ENCODE measurements around the gene CDC42BPG.
"Not testable (repeated sequence)": the region's sequence is repeated elsewhere in the genome, so short reads cannot be mapped to it uniquely, and the experiment has no call there.

CDC42BPG gene

GRCh38 chr11:64848826-64849597 lies 4.6 kb upstream of the CDC42BPG start:
- no peak for DNase-seq

GRCh38 chr11:64848214-64848825 lies 3.9 kb upstream of the CDC42BPG start:
- no peak for DNase-seq

- peak; percentile 92 for DNase-seq
These were observed 2.7 kb upstream of the CDC42BPG start for GRCh38 chr11:64846998-64847666.

GRCh38 chr11:64845776-64846129 lies 1.3 kb upstream of the CDC42BPG start:
- not testable (repeated sequence) for DNase-seq

GRCh38 chr11:64845129-64845775 lies 799 bp upstream of the CDC42BPG start:
- DNase-seq: no peak

GRCh38 chr11:64843686-64844329 lies 645 bp downstream of the CDC42BPG start:
- no peak for DNase-seq

- DNase-seq: no peak
These were observed 1.4 kb downstream of the CDC42BPG start for GRCh38 chr11:64842851-64843685.

GRCh38 chr11:64842366-64842759 lies 2.1 kb downstream of the CDC42BPG start:
- no peak for DNase-seq

- DNase-seq: no peak
These were observed 2.7 kb downstream of the CDC42BPG start for GRCh38 chr11:64841592-64842365.

GRCh38 chr11:64839887-64840782 lies 4.3 kb downstream of the CDC42BPG start:
- DNase-seq: no peak

GRCh38 chr11:64839335-64839734 lies 5.1 kb downstream of the CDC42BPG start:
- no peak for DNase-seq

GRCh38 chr11:64838600-64839334 lies 5.7 kb downstream of the CDC42BPG start:
- no peak for DNase-seq

- DNase-seq: no peak
These were observed 6.5 kb downstream of the CDC42BPG start for GRCh38 chr11:64837887-64838351.

- no peak for DNase-seq
These were observed 7.9 kb downstream of the CDC42BPG start for GRCh38 chr11:64836448-64837072.

- DNase-seq: no peak
These were observed 8.6 kb downstream of the CDC42BPG start for GRCh38 chr11:64835616-64836447.

GRCh38 chr11:64834723-64835615 lies 9.5 kb downstream of the CDC42BPG start:
- no peak for DNase-seq
